H1 (cell line): ENCODE data around the gene ARFGEF3. TPM values are rescaled to one million over a fixed set of nuclear protein-coding genes. Genes with fewer than 3 reads are reported as not detected.

Experiments
- CTCF ChIA-PET: fragments of 300-600 bp; sonication (Branson Sonifier 250); formaldehyde crosslinking; loops from one replicate; lab custom pipeline; 2021; ENCODE audit not compliant: partially characterized antibody; lab: Charles Lee
- POLR2A ChIA-PET: fragments of 300-600 bp; sonication (Branson Sonifier 250); formaldehyde crosslinking; loops from one replicate; lab custom pipeline; 2021; ENCODE audit warnings: inconsistent platforms; ENCODE audit not compliant: partially characterized antibody; lab: Charles Lee
- DNase-seq, 2 experiments: peaks; one replicate each; pipeline versions ENCODE4 v3.0.0 to v3.0.0-alpha.2; 2010 to 2022; ENCODE audit warnings: low spot score in 2 of 2, low read depth in 1 of 2, mixed read lengths in 1 of 2
- FAIRE-seq: peaks from 2 replicates; lab custom pipeline; 2011; peaks lifted over from hg19 to GRCh38; lab: Jason Lieb, UNC
- H2AFZ ChIP-seq: 2 replicates; pipeline ENCODE4 v1.8.1; 2012; ENCODE audit warnings: low read length, inconsistent platforms
- H2AK5ac ChIP-seq: 2 replicates; pipeline ENCODE4 v1.6.1; 2013; ENCODE audit warnings: low read depth, low read length
- H2BK120ac ChIP-seq: replicated peaks from 2 replicates; pipeline ENCODE3; 2013; ENCODE audit warnings: low read depth, low read length, inconsistent platforms
- H2BK12ac ChIP-seq: 2 replicates; pipeline ENCODE4 v1.6.1; 2013; ENCODE audit warnings: low read depth, low read length
- H2BK15ac ChIP-seq: 2 replicates; pipeline ENCODE4 v1.6.1; 2013; ENCODE audit warnings: low read length
- H2BK20ac ChIP-seq: 2 replicates; pipeline ENCODE4 v1.6.1; 2013; ENCODE audit warnings: low read length
- H2BK5ac ChIP-seq: 2 replicates; pipeline ENCODE4 v1.6.1; 2013; ENCODE audit warnings: low read depth, low read length
- H3K14ac ChIP-seq: 2 replicates; pipeline ENCODE4 v1.6.1; 2013; ENCODE audit warnings: inconsistent platforms; ENCODE audit not compliant: insufficient read length
- H3K18ac ChIP-seq: 2 replicates; pipeline ENCODE4 v1.6.1; 2013; ENCODE audit warnings: low read length; ENCODE audit errors: extremely low read depth
- H3K23ac ChIP-seq: 2 replicates; pipeline ENCODE4 v1.6.1; 2013; ENCODE audit warnings: inconsistent platforms; ENCODE audit not compliant: insufficient read length
- H3K23me2 ChIP-seq: 2 replicates; pipeline ENCODE4 v1.6.1; 2013; ENCODE audit warnings: low read depth, low read length
- H3K27ac ChIP-seq: 2 replicates; pipeline ENCODE4 v1.6.1; 2011; ENCODE audit warnings: low read depth, low read length, inconsistent platforms
- H3K27me3 ChIP-seq, 4 experiments: replicated peaks in 1 of 4; 1 replicate in 1 of 4; 2 replicates in 3 of 4; pipeline versions ENCODE4 v1.6.1 to v1.8.1; 2011 to 2013; ENCODE audit warnings: low read length in 3 of 4, mild to moderate bottlenecking in 3 of 4, inconsistent platforms in 2 of 4, mixed read lengths in 2 of 4, moderate library complexity in 1 of 4; ENCODE audit not compliant: control insufficient read depth in 3 of 4, insufficient read depth in 3 of 4; ENCODE audit errors: extremely low read depth in 1 of 4
- H3K36me3 ChIP-seq, 4 experiments: 2 replicates each; pipeline versions ENCODE4 v1.6.1 to v1.8.1; 2011 to 2013; ENCODE audit warnings: mild to moderate bottlenecking in 4 of 4, low read length in 3 of 4, moderate library complexity in 2 of 4, control low read depth in 1 of 4, inconsistent platforms in 1 of 4; ENCODE audit not compliant: insufficient read depth in 4 of 4, control insufficient read depth in 2 of 4
- H3K4ac ChIP-seq: replicated peaks from 2 replicates; pipeline ENCODE3; 2013; ENCODE audit warnings: low read length, low read depth, mixed read lengths, inconsistent platforms; ENCODE audit not compliant: insufficient read length
- H3K4me1 ChIP-seq, 4 experiments: replicated peaks in 1 of 4; 1 replicate in 1 of 4; 2 replicates in 3 of 4; pipeline versions ENCODE4 v1.6.1 to v1.8.1; 2011 to 2013; ENCODE audit warnings: low read length in 3 of 4, inconsistent platforms in 2 of 4, mixed read lengths in 1 of 4; ENCODE audit not compliant: insufficient read depth in 4 of 4, control insufficient read depth in 3 of 4
- H3K4me2 ChIP-seq, 2 experiments: 2 replicates each; pipeline versions ENCODE4 v1.6.1 to v1.8.1; 2011 to 2013; ENCODE audit warnings: low read depth in 2 of 2, low read length in 2 of 2, control low read depth in 1 of 2, inconsistent platforms in 1 of 2, mild to moderate bottlenecking in 1 of 2; ENCODE audit not compliant: insufficient read depth in 1 of 2
- H3K4me3 ChIP-seq, 4 experiments: fragments of 200-600, 300-600 bp in 1 of 4; sonication (generic), shearing (Covaris generic), sonication (Bioruptor Twin) in 1 of 4; 2 replicates each; pipeline versions ENCODE4 v1.5.1 to v1.8.1; 2011 to 2016; ENCODE audit warnings: low read length in 4 of 4, low read depth in 3 of 4, control low read depth in 2 of 4, inconsistent platforms in 2 of 4, mild to moderate bottlenecking in 2 of 4, mixed read lengths in 1 of 4, moderate library complexity in 1 of 4; ENCODE audit not compliant: insufficient read depth in 2 of 4; ENCODE audit errors: extremely low read depth in 1 of 4
- H3K56ac ChIP-seq: replicated peaks from 2 replicates; pipeline ENCODE3; 2013; ENCODE audit warnings: low read depth, mild to moderate bottlenecking, mixed read lengths, low read length, inconsistent platforms; ENCODE audit not compliant: insufficient read length
- H3K79me1 ChIP-seq: 2 replicates; pipeline ENCODE4 v1.6.1; 2013; ENCODE audit warnings: low read depth, low read length, control low read depth
- H3K79me2 ChIP-seq, 2 experiments: 2 replicates each; pipeline versions ENCODE4 v1.6.1 to v1.8.1; 2012 to 2013; ENCODE audit warnings: low read length in 2 of 2, mild to moderate bottlenecking in 2 of 2, inconsistent platforms in 1 of 2; ENCODE audit not compliant: insufficient read depth in 2 of 2, control insufficient read depth in 1 of 2
- H3K9ac ChIP-seq, 4 experiments: replicated peaks in 1 of 4; 1 replicate in 1 of 4; 2 replicates in 3 of 4; pipeline versions ENCODE4 v1.6.1 to v1.8.1; 2011 to 2013; ENCODE audit warnings: low read depth in 3 of 4, low read length in 3 of 4, control low read depth in 2 of 4, mild to moderate bottlenecking in 2 of 4, moderate library complexity in 2 of 4, inconsistent platforms in 1 of 4; ENCODE audit errors: extremely low read depth in 1 of 4
- H3K9me3 ChIP-seq, 2 experiments: 2 replicates each; pipeline versions ENCODE4 v1.6.1 to v1.8.1; 2012 to 2013; ENCODE audit warnings: mild to moderate bottlenecking in 2 of 2, moderate library complexity in 2 of 2, control low read depth in 1 of 2, inconsistent platforms in 1 of 2, low read depth in 1 of 2, low read length in 1 of 2, mixed read lengths in 1 of 2; ENCODE audit not compliant: insufficient read depth in 2 of 2
- H4K20me1 ChIP-seq, 2 experiments: replicated peaks in 1 of 2; 2 replicates each; pipeline versions ENCODE3 to v1.8.1; 2011 to 2013; ENCODE audit warnings: inconsistent platforms in 2 of 2, low read length in 2 of 2, mild to moderate bottlenecking in 1 of 2; ENCODE audit not compliant: insufficient read depth in 2 of 2, control insufficient read depth in 1 of 2
- H4K5ac ChIP-seq: 2 replicates; pipeline ENCODE4 v1.6.1; 2013; ENCODE audit warnings: low read length, low read depth, mixed read lengths, inconsistent platforms; ENCODE audit not compliant: insufficient read length
- H4K8ac ChIP-seq: 2 replicates; pipeline ENCODE4 v1.8.0; 2013; ENCODE audit warnings: mild to moderate bottlenecking, moderate library complexity, low read length, inconsistent platforms; ENCODE audit not compliant: insufficient read depth; ENCODE audit errors: extremely low read depth
- H4K91ac ChIP-seq: replicated peaks from 2 replicates; pipeline ENCODE3; 2013; ENCODE audit warnings: low read length, mixed read lengths, inconsistent platforms; ENCODE audit not compliant: insufficient read length
- SIN3A ChIP-seq, 2 experiments: IDR thresholded peaks in 1 of 2; conservative IDR thresholded peaks in 1 of 2; 2 replicates each; pipeline ENCODE4 v1.6.1; 2011 to 2012; ENCODE audit warnings: low read length in 2 of 2, improper control_type of control experiment in 1 of 2, low read depth in 1 of 2, mild to moderate bottlenecking in 1 of 2
- SIRT6 ChIP-seq: IDR thresholded peaks from one replicate; pipeline ENCODE4 v1.7.1; 2012; ENCODE audit warnings: low read length, inconsistent platforms
- TBP ChIP-seq: IDR thresholded peaks from 2 replicates; pipeline ENCODE4 v1.6.1; 2011; ENCODE audit warnings: low read depth, low read length, improper control_type of control experiment
- WGBS, 2 experiments: shearing (Covaris generic) in 1 of 2; methylation state at CpG; one replicate each; pipeline versions ENCODE4 v1.1.6 to v1.1.7; 2013 to 2015; ENCODE audit warnings: low lambda C conversion rate in 2 of 2, mixed read lengths in 2 of 2, inconsistent platforms in 1 of 2, low coverage in 1 of 2, missing lambda C conversion rate in 1 of 2; ENCODE audit not compliant: insufficient replicate concordance in 2 of 2, insufficient coverage in 1 of 2, insufficient read length in 1 of 2; ENCODE audit errors: extremely low coverage in 1 of 2, missing lambda C conversion rate in 1 of 2; 5-methylcytosine and 5-hydroxymethylcytosine counted together
- polyA plus RNA-seq, 7 experiments: library from polyadenylated mRNA; depleted of rRNA in 3 of 7; stranded (reverse) in 5 of 7; unstranded in 2 of 7; fragments of >200 nt in 5 of 7; fragments of 200-250 nt in 2 of 7; gene quantifications; 1 replicate in 5 of 7; 2 replicates in 1 of 7; 4 replicates in 1 of 7; pipeline versions ENCODE4 v1.2.1 to v1.2.3, GENCODE V29; 2011 to 2013; ENCODE audit warnings: missing spikeins in 2 of 7, mixed read lengths in 2 of 7
- total RNA-seq: library from RNA; stranded (reverse); fragmentation: NEBNext Ultra II Directional; extraction: Animal tissue kit (Norgen Biotek cat#: 25700); gene quantifications from 2 replicates; pipeline ENCODE4 v1.2.1, GENCODE V29; 2021
- TF ChIP-seq, protein P1 (sequence below): IDR thresholded peaks from 2 replicates; pipeline ENCODE4 v1.6.1; 2012; ENCODE audit warnings: low read length, inconsistent platforms

The ARFGEF3 gene
- total and polyA plus RNA-seq, 2 of the 8 experiments (the other 6 are each of a cell fraction or from before 2014, with no cell fraction given): 5.8 to 23.2 TPM

DNA sequence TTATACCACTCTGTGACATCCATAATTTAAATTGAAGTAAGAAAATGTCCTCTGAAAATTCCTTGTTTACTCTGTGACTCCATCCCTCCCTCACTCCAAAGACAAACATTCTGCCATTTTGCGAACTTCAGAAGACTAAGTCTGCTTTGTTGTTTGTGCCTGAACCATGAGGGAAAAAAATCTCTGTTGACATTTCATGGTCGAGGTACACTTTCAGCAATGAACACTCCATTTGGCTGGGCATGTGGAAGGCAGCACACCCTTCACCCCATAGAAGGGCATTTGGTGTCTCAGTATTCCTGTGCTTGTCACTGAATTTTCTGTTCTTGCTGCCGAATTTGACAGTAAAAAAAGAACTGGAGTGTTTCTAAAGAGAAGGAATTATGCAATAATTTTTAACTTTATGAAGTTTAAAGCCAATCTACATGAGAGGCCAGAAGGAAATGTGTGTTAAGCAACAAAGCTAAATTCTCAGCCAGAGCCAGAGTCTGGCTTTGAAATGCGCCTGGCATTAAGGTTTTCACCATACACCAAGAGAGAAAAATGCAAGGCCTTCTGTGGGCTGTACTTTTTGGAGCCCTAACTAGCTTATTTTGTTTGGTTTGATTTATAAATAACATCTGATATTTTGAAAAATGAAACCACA is 61.3 kb downstream of the ARFGEF3 start:
- Histone ChIP-seq H3K79me2 (no peaks in the 10 kb centered on the region), H2BK12ac (no peak overlapping the region), H3K79me1 (no peaks in the 10 kb centered on the region), H2BK20ac (no peak overlapping the region), H4K8ac (no peak overlapping the region), H2BK120ac (no peak overlapping the region), H3K23ac (no peak overlapping the region), H2AK5ac (no peak overlapping the region), H3K4ac (no peak overlapping the region), H3K27me3 (no peaks in the 10 kb centered on the region), H4K20me1 (no peaks in the 10 kb centered on the region), H3K36me3 (no peaks in the 10 kb centered on the region; a peak in 1 of 8 replicates), H3K56ac (no peak overlapping the region), H3K23me2 (no peaks in the 10 kb centered on the region)
- ChIA-PET CTCF (interaction anchor here (1.3 to 3.8 kb wide), 5 partner anchors 10 to 221 kb away, joined by 4 to 30 read pairs (median 5); no protein-coding TSS in a partner anchor), POLR2A (interaction anchor here (2.8 kb wide), 1 partner anchor 12 kb away, joined by 9 read pairs; no protein-coding TSS in a partner anchor)
- FAIRE-seq (no peak), DNase-seq (no peak)
- TF ChIP-seq SIRT6 (no peak), TBP (no peak), SIN3A (conservative IDR thresholded peaks at IDR 0.05 in 1 of 2, IDR thresholded peaks at IDR 0.05 in 1 of 2; ENCODE audit: low read depth in 1 of 2, low read length in 2 of 2) (no peak)
- TF ChIP-seq, protein P1, sequence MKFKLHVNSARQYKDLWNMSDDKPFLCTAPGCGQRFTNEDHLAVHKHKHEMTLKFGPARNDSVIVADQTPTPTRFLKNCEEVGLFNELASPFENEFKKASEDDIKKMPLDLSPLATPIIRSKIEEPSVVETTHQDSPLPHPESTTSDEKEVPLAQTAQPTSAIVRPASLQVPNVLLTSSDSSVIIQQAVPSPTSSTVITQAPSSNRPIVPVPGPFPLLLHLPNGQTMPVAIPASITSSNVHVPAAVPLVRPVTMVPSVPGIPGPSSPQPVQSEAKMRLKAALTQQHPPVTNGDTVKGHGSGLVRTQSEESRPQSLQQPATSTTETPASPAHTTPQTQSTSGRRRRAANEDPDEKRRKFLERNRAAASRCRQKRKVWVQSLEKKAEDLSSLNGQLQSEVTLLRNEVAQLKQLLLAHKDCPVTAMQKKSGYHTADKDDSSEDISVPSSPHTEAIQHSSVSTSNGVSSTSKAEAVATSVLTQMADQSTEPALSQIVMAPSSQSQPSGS: no peak
- TF ChIP-seq, all 59 proteins: peak for 0
- H3K4me1 ChIP-seq: no peaks in the 10 kb centered on the region
- 91% methylated on average over 4 of the region's 4 CpGs; no CpG with 5 or more reads in 1 of the 2 experiments for WGBS, 2 experiments
- H2BK15ac ChIP-seq: no peak overlapping the region
- no peaks in the 10 kb centered on the region; a peak in 1 of 4 replicates for H3K9me3 ChIP-seq
- H4K5ac ChIP-seq: peak overlapping the region; percentile 32
- H2BK5ac ChIP-seq: no peak overlapping the region
- H3K27ac ChIP-seq: no peak overlapping the region
- no peak overlapping the region for H2AFZ ChIP-seq
- H4K91ac ChIP-seq: no peak overlapping the region
- no peak overlapping the region for H3K4me2 ChIP-seq
- no peak overlapping the region for H3K9ac ChIP-seq
- H3K14ac ChIP-seq: no peak overlapping the region
- no peak overlapping the region for H3K4me3 ChIP-seq
- no peak overlapping the region for H3K18ac ChIP-seq
